Activated CD4-positive, alpha-beta T cell treated with anti-CD3 and anti-CD28 coated beads for 36 hours (primary cell): ENCODE data around the gene SNRPE. TPM values are rescaled to one million over a fixed set of nuclear protein-coding genes. Genes with fewer than 3 reads are reported as not detected.
"Not testable (repeated sequence)": the region's sequence is repeated elsewhere in the genome, so short reads cannot be mapped to it uniquely, and the experiment has no call there.

ENCODE experiments used
- ATAC-seq: fragments of 200-7000 bp; cut with Tn5 transposase; one replicate; pipeline ENCODE4 v1.10.0; 2021; ENCODE audit warnings: mild to moderate bottlenecking, moderate library complexity
- CTCF ChIA-PET: fragments of 350-600 bp; sonication (Branson Sonifier 250); formaldehyde crosslinking; loops from one replicate; lab custom pipeline; 2021; ENCODE audit warnings: antibody characterized with exemption; lab: Charles Lee
- POLR2A ChIA-PET: fragments of 350-600 bp; sonication (Branson Sonifier 250); formaldehyde crosslinking; loops from one replicate; lab custom pipeline; 2021; ENCODE audit warnings: antibody characterized with exemption, inconsistent platforms; lab: Charles Lee
- DNase-seq: peaks from one replicate; pipeline ENCODE4 v3.0.0-alpha.2; 2020
- H3K27ac Mint-ChIP-seq: one replicate; pipeline ENCODE4 v1.8.0; 2021; ENCODE audit warnings: mixed read lengths
- H3K27me3 Mint-ChIP-seq: one replicate; pipeline ENCODE4 v1.8.0; 2021; ENCODE audit warnings: mixed read lengths
- H3K36me3 Mint-ChIP-seq: one replicate; pipeline ENCODE4 v1.8.0; 2021; ENCODE audit warnings: low read depth, mixed read lengths
- H3K4me1 Mint-ChIP-seq: one replicate; pipeline ENCODE4 v1.8.0; 2021; ENCODE audit warnings: mixed read lengths
- H3K4me3 Mint-ChIP-seq: one replicate; pipeline ENCODE4 v1.8.0; 2021; ENCODE audit warnings: mild to moderate bottlenecking, moderate library complexity, mixed read lengths
- H3K9me3 Mint-ChIP-seq: one replicate; pipeline ENCODE4 v1.8.0; 2021; ENCODE audit warnings: low read depth, mixed read lengths
- intact Hi-C, 2 experiments: fragments of 100-400 bp; cut with DNase I in 1 of 2; cut with micrococcal nuclease in 1 of 2; formaldehyde crosslinking; loops; one replicate each; pipeline versions ENCODE4 v1.14.2 to v1.15.1; 2022 to 2024; cut with DNase I, micrococcal nuclease
- total RNA-seq, 2 experiments: library from RNA; stranded (reverse); gene quantifications; one replicate each; pipeline ENCODE4 v1.2.3, GENCODE V29; 2021

Gene SNRPE
- 100 to 1,000 TPM; 211 to 416 TPM for total RNA-seq

GRCh38 chr1:203861379-203862184 is at the start of gene SNRPE:
SNRPE (plus strand) TSS chr1:203861599; CDS start chr1:203861660, 61 bp downstream.
- CTCF ChIA-PET = interaction anchor here (0.6 to 2.5 kb wide), 9 partner anchors 9 to 945 kb away, joined by 3 to 15 read pairs (median 3); no protein-coding TSS in a partner anchor
- H3K27me3 Mint-ChIP-seq = no peaks in the 10 kb centered on the region

GRCh38 chr1:203813581-203814341 is 47.6 kb upstream of the SNRPE start:
- ChIA-PET CTCF (interaction anchor here (0.7 to 1.0 kb wide), 2 partner anchors 16 to 348 kb away, joined by 3 to 5 read pairs; no protein-coding TSS in a partner anchor), POLR2A (no interaction called here)
- intact Hi-C loops = no loop called here
- Mint-ChIP-seq H3K9me3 (no peaks in the 10 kb centered on the region), H3K36me3 (peaks cover 53% of the 10 kb centered on the region), H3K27ac (peak overlapping the region; percentile 29), H3K27me3 (no peaks in the 10 kb centered on the region), H3K4me3 (no peak overlapping the region), H3K4me1 (peaks cover 19% of the 10 kb centered on the region)
- no peak for ATAC-seq
- no peak for DNase-seq

More at GRCh38 chr1:203861379-203862184, at the start of gene SNRPE:
- DNase-seq = peak; percentile 98
- Mint-ChIP-seq H3K4me1 (peaks cover 8% of the 10 kb centered on the region), H3K36me3 (peaks cover 39% of the 10 kb centered on the region), H3K4me3 (peak within 1 kb of the TSS; percentile 100), H3K27ac (peak within 1 kb of the TSS; percentile 99), H3K9me3 (no peaks in the 10 kb centered on the region)
- POLR2A ChIA-PET = interaction anchor here (0.6 to 0.7 kb wide), 3 partner anchors 35 to 1048 kb away, joined by 3 to 8 read pairs (median 3); no protein-coding TSS in a partner anchor
- peak; percentile 98 for ATAC-seq
- intact Hi-C loops = loop anchor here (1.0 to 10.0 kb wide), 17 partner anchors 66 to 1349 kb away; partner anchors contain the start of genes PPP1R15B (in 2 of the 2), ZBED6 (in 2 of the 2), ZC3H11A (in 2 of the 2) and ATP2B4 (in 1 of the 2)

DNA sequence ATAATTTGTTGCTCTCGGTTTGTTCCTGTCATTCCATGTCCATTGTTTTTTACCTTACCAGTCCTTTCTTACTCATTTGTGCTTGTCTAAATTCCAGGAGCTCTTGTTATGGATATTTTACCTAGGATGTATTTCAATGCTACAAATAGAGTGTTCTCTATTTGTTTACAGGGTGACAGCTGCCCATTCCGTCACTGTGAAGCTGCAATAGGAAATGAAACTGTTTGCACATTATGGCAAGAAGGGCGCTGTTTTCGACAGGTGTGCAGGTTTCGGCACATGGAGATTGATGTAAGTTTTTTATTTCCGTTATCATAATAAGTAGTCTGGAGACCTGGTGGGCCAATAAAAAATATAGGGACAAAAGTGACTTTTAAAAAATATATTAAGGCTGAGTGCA is 43.0 kb upstream of the SNRPE start:
- Mint-ChIP-seq H3K36me3 (peaks cover 45% of the 10 kb centered on the region), H3K9me3 (no peaks in the 10 kb centered on the region), H3K4me1 (peaks cover 16% of the 10 kb centered on the region), H3K4me3 (no peak overlapping the region), H3K27me3 (no peaks in the 10 kb centered on the region), H3K27ac (no peak overlapping the region)
- DNase-seq = no peak
- intact Hi-C loops = no loop called here
- CTCF ChIA-PET = interaction anchor here (0.6 to 1.2 kb wide), 3 partner anchors 11 to 178 kb away, joined by 3 read pairs; no protein-coding TSS in a partner anchor
- ATAC-seq = no peak
- POLR2A ChIA-PET = no interaction called here

DNA sequence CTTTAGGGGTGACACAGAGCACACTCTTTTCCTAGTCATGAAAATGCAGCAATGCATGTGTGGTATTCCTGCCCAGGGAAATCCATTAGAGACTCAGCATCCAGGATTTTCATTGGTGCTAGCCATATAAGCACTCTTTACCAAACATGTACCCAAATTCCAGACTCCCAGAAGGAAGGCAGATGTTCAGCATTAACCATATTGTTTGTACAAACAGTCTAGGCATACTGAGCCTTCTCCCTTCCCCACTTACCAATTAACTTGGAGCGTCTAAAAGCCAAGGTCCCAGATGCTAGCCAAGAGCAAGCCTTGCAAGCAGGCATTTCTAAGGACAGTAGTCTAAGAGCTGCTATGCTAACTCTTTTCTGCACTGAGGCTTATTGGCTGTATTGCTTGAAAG is 38.1 kb upstream of the SNRPE start:
- POLR2A ChIA-PET = no interaction called here
- ATAC-seq = no peak

DNA sequence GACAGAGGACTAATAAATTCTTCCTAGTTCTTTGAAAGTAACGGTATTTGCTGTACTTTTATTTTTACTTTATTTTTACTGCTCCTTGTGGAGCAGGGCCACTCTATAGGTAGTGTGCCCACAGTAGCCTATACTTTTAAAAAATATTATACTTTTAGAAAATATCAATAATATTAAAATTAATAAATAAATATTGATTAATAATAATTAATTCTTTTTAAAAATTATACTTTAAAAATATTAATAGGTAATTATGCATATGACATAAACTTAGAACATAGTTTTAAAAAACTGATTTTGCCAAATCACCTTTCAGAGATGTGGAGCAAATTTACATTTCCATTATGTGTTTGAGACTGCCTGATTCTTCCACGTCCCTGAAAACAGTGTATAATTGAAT is 35.2 kb upstream of the SNRPE start:
- ATAC-seq (no peak), DNase-seq (no peak)
- Mint-ChIP-seq H3K27ac (no peak overlapping the region), H3K4me1 (peaks cover 22% of the 10 kb centered on the region), H3K27me3 (no peaks in the 10 kb centered on the region), H3K36me3 (peaks cover 49% of the 10 kb centered on the region), H3K4me3 (no peak overlapping the region), H3K9me3 (no peaks in the 10 kb centered on the region)
- CTCF ChIA-PET = no interaction called here
- intact Hi-C loops = no loop called here
- POLR2A ChIA-PET = interaction anchor here (0.5 kb wide), 1 partner anchor 35 kb away, joined by 3 read pairs; no protein-coding TSS in a partner anchor

More for the DNA sequence above, 38.1 kb upstream of the SNRPE start:
- Mint-ChIP-seq H3K27me3 (no peaks in the 10 kb centered on the region), H3K36me3 (peaks cover 48% of the 10 kb centered on the region), H3K9me3 (no peaks in the 10 kb centered on the region), H3K4me3 (no peak overlapping the region), H3K27ac (no peak overlapping the region), H3K4me1 (peaks cover 26% of the 10 kb centered on the region)
- DNase-seq = no peak
- intact Hi-C loops = no loop called here
- CTCF ChIA-PET = interaction anchor here (1.1 kb wide), 1 partner anchor 335 kb away, joined by 3 read pairs; no protein-coding TSS in a partner anchor

GRCh38 chr1:203828002-203828401 is 33.4 kb upstream of the SNRPE start:
- Mint-ChIP-seq H3K9me3 (no peaks in the 10 kb centered on the region), H3K36me3 (peaks cover 43% of the 10 kb centered on the region), H3K4me1 (peaks cover 22% of the 10 kb centered on the region), H3K27ac (no peak overlapping the region), H3K27me3 (no peaks in the 10 kb centered on the region), H3K4me3 (no peak overlapping the region)
- intact Hi-C loops = no loop called here
- POLR2A ChIA-PET = interaction anchor here (0.6 kb wide), 1 partner anchor 42 kb away, joined by 5 read pairs; no protein-coding TSS in a partner anchor
- CTCF ChIA-PET = interaction anchor here (0.9 kb wide), 1 partner anchor 9 kb away, joined by 3 read pairs; no protein-coding TSS in a partner anchor
- no peak for DNase-seq
- ATAC-seq = no peak

- Mint-ChIP-seq H3K36me3 (peaks cover 44% of the 10 kb centered on the region), H3K9me3 (no peaks in the 10 kb centered on the region), H3K27me3 (no peaks in the 10 kb centered on the region), H3K4me3 (no peak overlapping the region), H3K4me1 (peaks cover 19% of the 10 kb centered on the region), H3K27ac (no peak overlapping the region)
- ChIA-PET POLR2A (no interaction called here), CTCF (interaction anchor here (0.7 kb wide), 1 partner anchor 53 kb away, joined by 3 read pairs; no protein-coding TSS in a partner anchor)
- intact Hi-C loops = no loop called here
- ATAC-seq (no peak), DNase-seq (no peak)
These were observed 32.9 kb upstream of the SNRPE start for GRCh38 chr1:203828503-203828902.

DNA sequence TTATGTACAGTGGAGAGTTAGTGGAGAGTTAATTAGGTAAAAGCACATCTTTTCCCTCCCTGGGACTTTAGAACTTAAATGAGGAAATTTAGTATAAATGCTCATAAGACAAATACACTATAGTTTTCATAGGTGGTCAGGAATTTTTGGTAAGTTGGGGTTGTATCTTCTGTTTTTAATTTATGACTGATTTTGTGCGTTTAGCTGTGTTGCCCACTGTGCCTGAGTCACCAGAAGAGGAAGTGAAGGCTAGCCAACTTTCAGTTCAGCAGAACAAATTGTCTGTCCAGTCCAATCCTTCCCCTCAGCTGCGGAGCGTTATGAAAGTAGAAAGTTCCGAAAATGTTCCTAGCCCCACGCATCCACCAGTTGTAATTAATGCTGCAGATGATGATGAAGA is 32.2 kb upstream of the SNRPE start:
- H3K27me3 Mint-ChIP-seq, POLR2A ChIA-PET, DNase-seq, H3K9me3 Mint-ChIP-seq, H3K4me3 Mint-ChIP-seq, intact Hi-C loops, H3K27ac Mint-ChIP-seq, ATAC-seq: not testable (repeated sequence)
- Mint-ChIP-seq H3K36me3 (peaks cover 48% of the 10 kb centered on the region), H3K4me1 (peaks cover 11% of the 10 kb centered on the region)
- CTCF ChIA-PET = interaction anchor here (0.7 to 1.2 kb wide), 2 partner anchors 16 to 53 kb away, joined by 3 to 5 read pairs; no protein-coding TSS in a partner anchor

DNA sequence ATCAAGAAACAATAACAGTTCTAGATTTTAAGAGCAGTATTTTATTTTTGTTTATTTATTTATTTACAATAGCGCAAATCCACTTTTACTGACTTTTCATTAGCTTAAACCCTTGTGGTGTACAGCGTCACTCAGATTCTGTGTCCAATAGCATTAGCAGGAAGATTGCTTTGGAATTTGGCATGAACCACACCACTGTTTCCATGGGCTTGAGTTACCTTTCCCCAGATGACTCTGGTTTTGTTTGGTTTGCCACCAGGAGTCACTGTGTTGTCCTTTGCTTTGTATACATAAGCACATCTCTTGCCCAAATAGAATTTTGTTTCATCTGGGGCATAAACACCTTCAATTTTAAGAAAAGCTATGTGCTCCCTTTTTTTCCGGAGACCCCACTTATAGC is 25.9 kb upstream of the SNRPE start:
- no peaks in the 10 kb centered on the region for H3K9me3 Mint-ChIP-seq
- no peaks in the 10 kb centered on the region for H3K27me3 Mint-ChIP-seq
- ChIA-PET CTCF (interaction anchor here (0.6 to 1.0 kb wide), 3 partner anchors 11 to 134 kb away, joined by 3 read pairs; no protein-coding TSS in a partner anchor), POLR2A (no interaction called here)
- H3K4me3 Mint-ChIP-seq = no peak overlapping the region
- intact Hi-C loops = no loop called here
- peaks cover 46% of the 10 kb centered on the region for H3K36me3 Mint-ChIP-seq
- DNase-seq (no peak), ATAC-seq (no peak)
- no peaks in the 10 kb centered on the region for H3K4me1 Mint-ChIP-seq
- H3K27ac Mint-ChIP-seq = no peak overlapping the region

DNA sequence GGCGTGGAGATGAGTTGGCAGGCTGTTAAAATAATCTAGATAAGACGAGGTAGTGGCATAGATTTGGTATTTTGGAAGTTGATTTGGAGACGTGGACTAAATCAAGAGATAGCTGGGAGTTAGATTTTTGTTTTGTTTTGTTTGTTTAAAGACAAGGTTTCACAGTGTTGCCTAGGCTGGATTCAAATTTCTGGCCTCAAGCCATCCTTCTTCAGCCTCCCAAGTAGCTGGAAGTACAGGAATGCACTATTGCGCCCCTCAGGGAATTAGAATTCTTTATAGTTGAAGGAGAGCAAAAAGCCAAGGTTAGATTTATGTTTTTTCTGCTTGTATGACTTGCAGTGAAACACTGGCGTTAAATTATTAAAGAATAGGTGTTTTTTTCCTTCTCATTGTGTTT is 22.3 kb upstream of the SNRPE start:
- POLR2A ChIA-PET = no interaction called here
- no peaks in the 10 kb centered on the region for H3K4me1 Mint-ChIP-seq
- no peak overlapping the region for H3K27ac Mint-ChIP-seq
- no peak overlapping the region for H3K4me3 Mint-ChIP-seq
- no peaks in the 10 kb centered on the region for H3K9me3 Mint-ChIP-seq
- H3K36me3 Mint-ChIP-seq = peaks cover 56% of the 10 kb centered on the region
- CTCF ChIA-PET = no interaction called here
- H3K27me3 Mint-ChIP-seq = no peaks in the 10 kb centered on the region
- intact Hi-C loops = no loop called here
- DNase-seq (no peak), ATAC-seq (no peak)
